T-helper 17 cell (primary cell): Measurements from ENCODE around the gene SLC15A5. TPM values are rescaled to one million over a fixed set of nuclear protein-coding genes. Genes with fewer than 3 reads are reported as not detected.

ENCODE experiments used
- ATAC-seq: fragments of 150-1000 bp; cut with Tn5 transposase; 2 replicates; pipeline ENCODE4 v1.10.0; 2021; ENCODE audit warnings: mild to moderate bottlenecking, moderate library complexity
- DNase-seq, 3 donors: peaks; one replicate each; pipeline versions ENCODE4 v3.0.0 to v3.0.0-alpha.2; 2020 to 2021
- H3K9me3 ChIP-seq: one replicate; pipeline ENCODE4 v1.7.0; 2013; ENCODE audit warnings: low read length, mild to moderate bottlenecking; ENCODE audit not compliant: control insufficient read depth, poor library complexity, severe bottlenecking
- H3K27ac Mint-ChIP-seq: one replicate; pipeline ENCODE4 v1.8.0; 2022; ENCODE audit warnings: mild to moderate bottlenecking, moderate library complexity, mixed read lengths
- H3K27me3 Mint-ChIP-seq: one replicate; pipeline ENCODE4 v1.8.0; 2022; ENCODE audit warnings: mixed read lengths
- H3K36me3 Mint-ChIP-seq: one replicate; pipeline ENCODE4 v1.8.0; 2022; ENCODE audit warnings: low read depth, mixed read lengths
- H3K4me1 Mint-ChIP-seq: one replicate; pipeline ENCODE4 v1.8.0; 2022; ENCODE audit warnings: mild to moderate bottlenecking, mixed read lengths
- H3K4me3 Mint-ChIP-seq: one replicate; pipeline ENCODE4 v1.8.0; 2022; ENCODE audit warnings: mild to moderate bottlenecking, moderate library complexity, mixed read lengths
- total RNA-seq, 4 donors: library from RNA in 2 of 4; stranded (reverse) in 2 of 4; gene quantifications; one replicate each; pipeline ENCODE4 v1.2.3 and lab custom pipeline; 2022 to 2026

The SLC15A5 gene
- total RNA-seq, 2 donors from 2014 or later = not detected

GRCh38 chr12:16291032-16291431 is 13.5 kb upstream of the SLC15A5 start:
- Mint-ChIP-seq H3K36me3 (no peaks in the 10 kb centered on the region), H3K4me1 (no peaks in the 10 kb centered on the region), H3K27me3 (no peaks in the 10 kb centered on the region), H3K4me3 (no peak overlapping the region), H3K27ac (no peak overlapping the region)
- no peaks in the 10 kb centered on the region for H3K9me3 ChIP-seq
- DNase-seq = no peak
- no peak for ATAC-seq

DNA sequence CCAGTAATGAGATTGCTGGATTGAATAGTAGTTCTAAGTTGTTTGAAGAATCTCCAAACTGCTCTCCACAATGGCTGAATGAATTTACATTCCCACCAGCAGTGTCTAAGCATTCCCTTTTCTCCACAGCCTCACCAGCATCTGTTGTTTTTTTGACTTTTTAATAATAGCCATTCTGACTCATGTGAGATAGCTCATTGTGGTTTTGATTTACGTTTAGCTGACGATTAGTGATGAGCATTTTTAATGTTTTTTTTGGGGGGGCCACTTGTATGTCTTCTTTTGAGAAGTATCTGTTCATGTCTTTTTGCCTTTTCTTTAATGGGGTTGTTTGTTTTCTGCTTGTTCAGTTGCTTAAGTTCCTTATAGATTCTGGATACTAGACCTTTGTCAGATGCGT is 8.1 kb upstream of the SLC15A5 start:
- no peak for DNase-seq
- H3K36me3 Mint-ChIP-seq = no peaks in the 10 kb centered on the region
- no peaks in the 10 kb centered on the region for H3K27me3 Mint-ChIP-seq
- no peak overlapping the region for H3K27ac Mint-ChIP-seq
- H3K4me3 Mint-ChIP-seq = no peak overlapping the region
- H3K9me3 ChIP-seq = no peaks in the 10 kb centered on the region
- no peak for ATAC-seq
- no peaks in the 10 kb centered on the region for H3K4me1 Mint-ChIP-seq

GRCh38 chr12:16282978-16283377 is 5.5 kb upstream of the SLC15A5 start:
- Mint-ChIP-seq H3K4me3 (no peak overlapping the region), H3K4me1 (no peaks in the 10 kb centered on the region), H3K27me3 (no peaks in the 10 kb centered on the region), H3K36me3 (no peaks in the 10 kb centered on the region), H3K27ac (no peak overlapping the region)
- ATAC-seq (no peak), DNase-seq (no peak)
- no peaks in the 10 kb centered on the region for H3K9me3 ChIP-seq

- H3K4me1 Mint-ChIP-seq = no peaks in the 10 kb centered on the region
- H3K36me3 Mint-ChIP-seq = no peaks in the 10 kb centered on the region
- no peak overlapping the region for H3K27ac Mint-ChIP-seq
- ATAC-seq (no peak), DNase-seq (no peak)
- H3K9me3 ChIP-seq = no peaks in the 10 kb centered on the region
- no peak overlapping the region for H3K4me3 Mint-ChIP-seq
- no peaks in the 10 kb centered on the region for H3K27me3 Mint-ChIP-seq
Observed at GRCh38 chr12:16282081-16282480, 4.6 kb upstream of the SLC15A5 start.

- H3K9me3 ChIP-seq = no peaks in the 10 kb centered on the region
- Mint-ChIP-seq H3K4me3 (no peak overlapping the region), H3K4me1 (no peaks in the 10 kb centered on the region), H3K27ac (no peak overlapping the region), H3K36me3 (no peaks in the 10 kb centered on the region), H3K27me3 (no peaks in the 10 kb centered on the region)
- ATAC-seq (no peak), DNase-seq (no peak)
Observed at GRCh38 chr12:16281157-16281556, 3.7 kb upstream of the SLC15A5 start.

GRCh38 chr12:16272222-16272621 is 5.3 kb downstream of the SLC15A5 start:
- ATAC-seq = no peak
- Mint-ChIP-seq H3K4me1 (no peaks in the 10 kb centered on the region), H3K4me3 (no peak overlapping the region), H3K27me3 (no peaks in the 10 kb centered on the region), H3K27ac (no peak overlapping the region), H3K36me3 (no peaks in the 10 kb centered on the region)
- no peaks in the 10 kb centered on the region for H3K9me3 ChIP-seq
- DNase-seq = no peak

DNA sequence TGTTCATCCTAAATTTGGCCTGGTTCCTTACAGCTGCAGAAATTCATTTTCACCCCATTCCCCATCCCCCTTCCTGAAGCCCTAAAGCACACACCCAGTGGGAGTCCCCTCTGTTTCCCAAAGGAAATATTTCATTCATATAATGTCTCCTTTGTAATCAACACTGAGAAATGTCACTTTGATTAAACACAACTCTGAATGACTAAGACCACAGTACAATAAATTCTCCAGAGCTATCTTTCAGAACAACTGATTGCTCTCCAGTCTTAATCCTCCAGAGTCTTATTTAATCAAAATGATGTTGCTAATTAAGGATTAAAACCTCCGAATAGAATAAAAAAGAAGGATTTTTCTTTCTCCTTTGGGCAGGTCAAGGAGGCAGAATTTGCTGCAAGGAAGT is 6.4 kb downstream of the SLC15A5 start:
- no peaks in the 10 kb centered on the region for H3K9me3 ChIP-seq
- Mint-ChIP-seq H3K27me3 (no peaks in the 10 kb centered on the region), H3K27ac (no peak overlapping the region), H3K36me3 (no peaks in the 10 kb centered on the region), H3K4me3 (no peak overlapping the region), H3K4me1 (no peaks in the 10 kb centered on the region)
- DNase-seq (no peak), ATAC-seq (no peak)

GRCh38 chr12:16269946-16270345 is 7.5 kb downstream of the SLC15A5 start:
- ATAC-seq = no peak
- H3K4me3 Mint-ChIP-seq = no peak overlapping the region
- no peaks in the 10 kb centered on the region for H3K36me3 Mint-ChIP-seq
- no peaks in the 10 kb centered on the region for H3K4me1 Mint-ChIP-seq
- no peak for DNase-seq
- H3K27ac Mint-ChIP-seq = no peak overlapping the region
- H3K9me3 ChIP-seq = no peaks in the 10 kb centered on the region
- H3K27me3 Mint-ChIP-seq = no peaks in the 10 kb centered on the region

- no peaks in the 10 kb centered on the region for H3K9me3 ChIP-seq
- no peak for DNase-seq
- Mint-ChIP-seq H3K36me3 (no peaks in the 10 kb centered on the region), H3K4me3 (no peak overlapping the region), H3K27me3 (no peaks in the 10 kb centered on the region), H3K27ac (no peak overlapping the region), H3K4me1 (no peaks in the 10 kb centered on the region)
- ATAC-seq = no peak
Observed at GRCh38 chr12:16266085-16266484, 11.4 kb downstream of the SLC15A5 start.

- H3K36me3 Mint-ChIP-seq = no peaks in the 10 kb centered on the region
- H3K27me3 Mint-ChIP-seq = no peaks in the 10 kb centered on the region
- no peak overlapping the region for H3K4me3 Mint-ChIP-seq
- DNase-seq (no peak), ATAC-seq (no peak)
- H3K9me3 ChIP-seq = no peaks in the 10 kb centered on the region
- no peak overlapping the region for H3K27ac Mint-ChIP-seq
- H3K4me1 Mint-ChIP-seq = no peaks in the 10 kb centered on the region
Observed at GRCh38 chr12:16261944-16262475, 15.5 kb downstream of the SLC15A5 start.

DNA sequence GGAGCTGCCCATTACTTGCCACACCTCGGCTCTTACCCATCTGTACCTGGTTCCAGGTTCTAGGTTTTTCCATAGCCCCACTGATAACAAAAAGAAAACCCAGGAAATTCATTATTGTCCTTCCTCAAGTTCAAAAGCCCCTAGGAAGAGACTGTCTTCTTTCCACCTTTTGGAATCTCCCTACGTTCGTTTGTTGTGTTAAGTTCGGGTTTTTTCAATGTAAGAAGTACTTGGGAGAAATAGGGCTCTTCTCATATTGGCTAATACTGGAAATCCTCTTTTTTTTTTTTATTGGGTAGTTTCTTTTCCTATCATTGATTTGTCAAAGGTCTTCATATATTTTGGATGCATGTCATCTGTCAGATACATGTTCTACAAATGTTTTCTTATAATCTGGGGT is 17.3 kb downstream of the SLC15A5 start:
- ATAC-seq = no peak
- H3K27ac Mint-ChIP-seq = no peak overlapping the region
- no peaks in the 10 kb centered on the region for H3K4me1 Mint-ChIP-seq
- no peaks in the 10 kb centered on the region for H3K27me3 Mint-ChIP-seq
- no peak for DNase-seq
- H3K9me3 ChIP-seq = no peaks in the 10 kb centered on the region
- no peak overlapping the region for H3K4me3 Mint-ChIP-seq
- H3K36me3 Mint-ChIP-seq = no peaks in the 10 kb centered on the region

GRCh38 chr12:16258963-16259362 is 18.5 kb downstream of the SLC15A5 start:
- ATAC-seq = no peak
- H3K36me3 Mint-ChIP-seq = no peaks in the 10 kb centered on the region
- no peaks in the 10 kb centered on the region for H3K4me1 Mint-ChIP-seq
- DNase-seq = no peak
- no peaks in the 10 kb centered on the region for H3K27me3 Mint-ChIP-seq
- no peak overlapping the region for H3K27ac Mint-ChIP-seq
- no peak overlapping the region for H3K4me3 Mint-ChIP-seq
- H3K9me3 ChIP-seq = no peaks in the 10 kb centered on the region

DNA sequence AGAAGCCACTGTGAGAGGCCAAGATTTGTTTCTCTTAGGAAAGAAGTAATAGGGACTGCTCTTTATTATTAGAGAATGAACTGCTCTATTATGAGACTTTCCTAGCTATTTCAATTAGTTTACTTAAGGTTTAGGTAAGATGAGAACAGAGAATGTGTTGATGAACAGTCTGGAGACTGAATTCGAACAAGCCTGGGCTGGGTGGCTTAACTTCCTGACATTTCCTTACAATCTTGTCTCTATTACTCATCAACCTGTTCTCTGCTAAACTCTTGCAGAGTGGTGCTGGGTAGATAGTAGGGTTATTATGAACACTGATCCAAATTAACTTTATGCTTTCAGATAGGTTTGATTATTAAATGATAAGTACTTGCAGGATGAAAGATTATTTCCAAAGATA is 31.2 kb downstream of the SLC15A5 start:
- Mint-ChIP-seq H3K27ac (no peak overlapping the region), H3K36me3 (no peaks in the 10 kb centered on the region), H3K27me3 (no peaks in the 10 kb centered on the region), H3K4me3 (no peak overlapping the region), H3K4me1 (no peaks in the 10 kb centered on the region)
- no peaks in the 10 kb centered on the region for H3K9me3 ChIP-seq
- DNase-seq (no peak), ATAC-seq (no peak)

- no peaks in the 10 kb centered on the region for H3K36me3 Mint-ChIP-seq
Observed at GRCh38 chr12:16245209-16245608, 32.3 kb downstream of the SLC15A5 start.

More at GRCh38 chr12:16245209-16245608, 32.3 kb downstream of the SLC15A5 start:
- H3K27me3 Mint-ChIP-seq = no peaks in the 10 kb centered on the region
- DNase-seq (no peak), ATAC-seq (no peak)
- no peaks in the 10 kb centered on the region for H3K9me3 ChIP-seq
- no peaks in the 10 kb centered on the region for H3K4me1 Mint-ChIP-seq
- H3K4me3 Mint-ChIP-seq = no peak overlapping the region
- no peak overlapping the region for H3K27ac Mint-ChIP-seq
